ENCODE data around the gene PDLIM5. TPM values are rescaled to one million over a fixed set of nuclear protein-coding genes. Genes with fewer than 3 reads are reported as not detected.

The PDLIM5 gene
- polyA plus RNA-seq, 1 donor (not counting 4 experiments of a cell fraction or from before 2014, with no cell fraction given): 112 TPM

DNA sequence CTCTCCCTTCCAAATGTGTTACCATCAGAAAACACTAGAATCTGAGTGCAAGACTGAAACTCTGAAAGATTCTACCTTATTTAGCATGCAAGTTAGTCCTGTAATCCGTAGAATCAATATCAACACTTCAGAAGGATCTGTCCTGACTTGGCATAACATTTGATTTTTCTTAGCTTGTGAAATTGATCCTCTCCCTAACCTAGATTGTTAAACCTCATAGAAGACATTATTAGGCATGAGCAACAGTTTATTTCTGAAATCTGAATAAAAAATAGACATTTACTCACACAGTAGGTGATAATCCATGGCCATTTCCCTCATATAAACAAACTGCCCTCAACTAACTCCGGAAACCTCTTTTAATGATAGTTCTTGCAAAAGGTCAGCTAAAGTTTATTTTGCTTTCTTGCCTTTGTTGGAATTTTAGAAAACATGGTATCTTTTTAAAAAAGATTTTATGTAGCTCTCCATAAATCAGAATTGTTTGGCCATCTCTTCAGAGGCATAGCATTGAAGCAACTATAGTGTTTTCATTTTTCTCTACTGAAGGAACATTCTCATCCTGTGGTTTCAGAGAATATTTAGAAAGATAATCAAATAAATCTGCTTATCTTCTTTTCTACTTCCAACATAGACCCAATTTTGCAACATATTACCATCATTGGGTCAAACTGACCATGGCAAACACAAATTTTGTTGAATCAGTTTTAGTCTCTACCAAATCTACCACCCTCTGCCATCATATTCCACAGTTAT is 38.5 kb upstream of the PDLIM5 start:
- Histone ChIP-seq H3K27ac (ENCODE audit: control insufficient read depth, insufficient read depth, low read length) (no peak overlapping the region), H3K4me3 (ENCODE audit: control insufficient read depth in 2 of 3, extremely low read depth in 1 of 3, insufficient read depth in 2 of 3, low read depth in 1 of 3, low read length in 3 of 3) (no peak overlapping the region), H3K9me1 (ENCODE audit: control insufficient read depth, extremely low read depth, insufficient read depth, low read length) (no peaks in the 10 kb centered on the region), H3K9me3 (ENCODE audit: control insufficient read depth, low read depth, low read length) (no peaks in the 10 kb centered on the region), H3K27me3 (ENCODE audit: control insufficient read depth, extremely low read depth, insufficient read depth, low read length) (no peaks in the 10 kb centered on the region), H2AFZ (ENCODE audit: control insufficient read depth, low read length) (no peak overlapping the region), H3K4me1 (ENCODE audit: control insufficient read depth, extremely low read depth, insufficient read depth, low read length) (peaks cover 9% of the 10 kb centered on the region), H3K79me2 (ENCODE audit: control insufficient read depth, insufficient read depth, low read length) (no peaks in the 10 kb centered on the region), H3K4me2 (ENCODE audit: control insufficient read depth, extremely low read depth, insufficient read depth, low read depth, low read length) (peak overlapping the region; percentile 39), H4K20me1 (ENCODE audit: control insufficient read depth, extremely low read depth, insufficient read depth, low read length) (no peaks in the 10 kb centered on the region), H3K9ac (ENCODE audit: control insufficient read depth, extremely low read depth, insufficient read depth, low read length) (no peak overlapping the region), H3K36me3 (ENCODE audit: control insufficient read depth in 2 of 2, extremely low read depth in 1 of 2, insufficient read depth in 2 of 2, low read length in 2 of 2) (no peaks in the 10 kb centered on the region)
- TF ChIP-seq, protein P1, sequence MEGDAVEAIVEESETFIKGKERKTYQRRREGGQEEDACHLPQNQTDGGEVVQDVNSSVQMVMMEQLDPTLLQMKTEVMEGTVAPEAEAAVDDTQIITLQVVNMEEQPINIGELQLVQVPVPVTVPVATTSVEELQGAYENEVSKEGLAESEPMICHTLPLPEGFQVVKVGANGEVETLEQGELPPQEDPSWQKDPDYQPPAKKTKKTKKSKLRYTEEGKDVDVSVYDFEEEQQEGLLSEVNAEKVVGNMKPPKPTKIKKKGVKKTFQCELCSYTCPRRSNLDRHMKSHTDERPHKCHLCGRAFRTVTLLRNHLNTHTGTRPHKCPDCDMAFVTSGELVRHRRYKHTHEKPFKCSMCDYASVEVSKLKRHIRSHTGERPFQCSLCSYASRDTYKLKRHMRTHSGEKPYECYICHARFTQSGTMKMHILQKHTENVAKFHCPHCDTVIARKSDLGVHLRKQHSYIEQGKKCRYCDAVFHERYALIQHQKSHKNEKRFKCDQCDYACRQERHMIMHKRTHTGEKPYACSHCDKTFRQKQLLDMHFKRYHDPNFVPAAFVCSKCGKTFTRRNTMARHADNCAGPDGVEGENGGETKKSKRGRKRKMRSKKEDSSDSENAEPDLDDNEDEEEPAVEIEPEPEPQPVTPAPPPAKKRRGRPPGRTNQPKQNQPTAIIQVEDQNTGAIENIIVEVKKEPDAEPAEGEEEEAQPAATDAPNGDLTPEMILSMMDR (optimal IDR thresholded peaks at IDR 0.05 in 1 of 3, IDR thresholded peaks at IDR 0.05 in 1 of 3, conservative IDR thresholded peaks at IDR 0.05 in 1 of 3; ENCODE audit: extremely low read depth in 1 of 3, insufficient read depth in 2 of 3, low read length in 3 of 3): no peak
- no peak for TF ChIP-seq EZH2 (IDR thresholded peaks at IDR 0.05; ENCODE audit: low read length)
- dilution Hi-C loops (cut with MboI; ENCODE audit: extremely low pct_ligation_motif_present, low sequenced_read_pairs): no loop called here
- peak; percentile 36 for FAIRE-seq
- no peak for DNase-seq (ENCODE audit: low read depth, low spot score)

DNA sequence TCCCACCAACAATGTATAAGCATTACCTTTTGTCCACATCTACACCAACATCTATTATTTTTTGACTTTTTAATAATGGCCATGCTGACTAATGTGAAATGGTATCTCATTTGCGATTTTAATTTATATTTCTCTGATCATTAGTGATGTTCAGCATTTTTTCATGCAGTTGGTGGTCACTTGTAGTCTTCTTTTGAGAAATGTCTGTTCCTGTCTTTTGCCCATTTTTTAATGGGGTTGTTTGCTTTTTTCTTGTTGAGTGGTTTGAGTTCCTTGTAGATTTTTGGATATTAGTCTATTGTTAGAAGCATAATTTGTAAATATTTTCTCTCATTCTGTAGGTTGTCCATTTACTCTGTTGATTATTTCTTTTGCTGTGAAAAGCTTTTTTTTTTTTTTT is 36.8 kb upstream of the PDLIM5 start:
- H3K9ac ChIP-seq (ENCODE audit: control insufficient read depth, extremely low read depth, insufficient read depth, low read length): no peak overlapping the region
- H3K4me2 ChIP-seq (ENCODE audit: control insufficient read depth, extremely low read depth, insufficient read depth, low read depth, low read length): no peak overlapping the region
- H3K36me3 ChIP-seq (ENCODE audit: control insufficient read depth in 2 of 2, extremely low read depth in 1 of 2, insufficient read depth in 2 of 2, low read length in 2 of 2): no peaks in the 10 kb centered on the region
- H3K4me1 ChIP-seq (ENCODE audit: control insufficient read depth, extremely low read depth, insufficient read depth, low read length): peaks cover 14% of the 10 kb centered on the region
- no peaks in the 10 kb centered on the region for H3K9me3 ChIP-seq (ENCODE audit: control insufficient read depth, low read depth, low read length)
- FAIRE-seq: no peak
- H4K20me1 ChIP-seq (ENCODE audit: control insufficient read depth, extremely low read depth, insufficient read depth, low read length): no peaks in the 10 kb centered on the region
- no peaks in the 10 kb centered on the region for H3K9me1 ChIP-seq (ENCODE audit: control insufficient read depth, extremely low read depth, insufficient read depth, low read length)
- DNase-seq (ENCODE audit: low read depth, low spot score): no peak
- H3K79me2 ChIP-seq (ENCODE audit: control insufficient read depth, insufficient read depth, low read length): no peaks in the 10 kb centered on the region
- dilution Hi-C loops (cut with MboI; ENCODE audit: extremely low pct_ligation_motif_present, low sequenced_read_pairs): no loop called here
- H3K4me3 ChIP-seq (ENCODE audit: control insufficient read depth in 2 of 3, extremely low read depth in 1 of 3, insufficient read depth in 2 of 3, low read depth in 1 of 3, low read length in 3 of 3): no peak overlapping the region
- no peaks in the 10 kb centered on the region for H3K27me3 ChIP-seq (ENCODE audit: control insufficient read depth, extremely low read depth, insufficient read depth, low read length)
- H3K27ac ChIP-seq (ENCODE audit: control insufficient read depth, insufficient read depth, low read length): no peak overlapping the region
- TF ChIP-seq, protein P1 (optimal IDR thresholded peaks at IDR 0.05 in 1 of 3, IDR thresholded peaks at IDR 0.05 in 1 of 3, conservative IDR thresholded peaks at IDR 0.05 in 1 of 3; ENCODE audit: extremely low read depth in 1 of 3, insufficient read depth in 2 of 3, low read length in 3 of 3): no peak
- no peak for TF ChIP-seq EZH2 (IDR thresholded peaks at IDR 0.05; ENCODE audit: low read length)
- H2AFZ ChIP-seq (ENCODE audit: control insufficient read depth, low read length): no peak overlapping the region
